ENCODE measurements around the gene DENND4C. TPM values are rescaled to one million over a fixed set of nuclear protein-coding genes. Genes with fewer than 3 reads are reported as not detected.

DENND4C gene
- total RNA-seq, 1 experiment from 2014 or later = 40.1 TPM

GRCh38 chr9:19281801-19282200 is 51.3 kb downstream of the DENND4C start:
- no peaks in the 10 kb centered on the region for H3K9me3 ChIP-seq
- BruUV-seq (replicated peaks) = no TSS peak
- H3K4me1 Mint-ChIP-seq (ENCODE audit: low read depth, unreplicated experiment) = peaks cover 7% of the 10 kb centered on the region
- no peak for DNase-seq
- no peak for TF ChIP-seq CTCF (IDR thresholded peaks at IDR 0.05; ENCODE audit: insufficient read depth in 1 of 2, low read depth in 1 of 2, low read length in 1 of 2, severe bottlenecking in 1 of 2, unreplicated experiment in 1 of 2)
- CTCF ChIA-PET = no interaction called here
- H3K9me3 Mint-ChIP-seq (ENCODE audit: unreplicated experiment) = no peaks in the 10 kb centered on the region
- intact Hi-C loops (cut with micrococcal nuclease; ENCODE audit: unreplicated experiment) = no loop called here
- no peaks in the 10 kb centered on the region for H3K27me3 Mint-ChIP-seq (ENCODE audit: insufficient read depth, unreplicated experiment)
- 0 out of 2 replicates have a peak, but pooled peaks cover 10% of the 10 kb centered on the region for H3K4me1 ChIP-seq
- H3K4me3 Mint-ChIP-seq (ENCODE audit: unreplicated experiment) = no peak overlapping the region
- H3K27ac Mint-ChIP-seq (ENCODE audit: unreplicated experiment) = no peak overlapping the region
- POLR2A ChIA-PET = no interaction called here
- H3K27me3 ChIP-seq (replicated peaks; ENCODE audit: control insufficient read depth, insufficient read depth, low read length) = no peaks in the 10 kb centered on the region
- no peaks in the 10 kb centered on the region for H3K36me3 ChIP-seq (ENCODE audit: control insufficient read depth, insufficient read depth, low read length)
- no peak overlapping the region for H3K4me3 ChIP-seq (ENCODE audit: low read depth, low read length)
- peaks cover 10% of the 10 kb centered on the region for H3K36me3 Mint-ChIP-seq (ENCODE audit: insufficient read depth, unreplicated experiment)

GRCh38 chr9:19283072-19283710 is 52.7 kb downstream of the DENND4C start:
- Mint-ChIP-seq H3K4me3 (ENCODE audit: unreplicated experiment) (no peak overlapping the region), H3K36me3 (ENCODE audit: insufficient read depth, unreplicated experiment) (peaks cover 17% of the 10 kb centered on the region), H3K27me3 (ENCODE audit: insufficient read depth, unreplicated experiment) (no peaks in the 10 kb centered on the region), H3K4me1 (ENCODE audit: low read depth, unreplicated experiment) (peaks cover 7% of the 10 kb centered on the region), H3K9me3 (ENCODE audit: unreplicated experiment) (no peaks in the 10 kb centered on the region), H3K27ac (ENCODE audit: unreplicated experiment) (no peak overlapping the region)
- Histone ChIP-seq H3K4me1 (0 out of 2 replicates have a peak, but pooled peaks cover 12% of the 10 kb centered on the region), H3K4me3 (ENCODE audit: low read depth, low read length) (no peak overlapping the region), H3K27me3 (replicated peaks; ENCODE audit: control insufficient read depth, insufficient read depth, low read length) (no peaks in the 10 kb centered on the region), H3K36me3 (ENCODE audit: control insufficient read depth, insufficient read depth, low read length) (no peaks in the 10 kb centered on the region), H3K9me3 (no peaks in the 10 kb centered on the region)
- intact Hi-C loops (cut with micrococcal nuclease; ENCODE audit: unreplicated experiment) = no loop called here
- BruUV-seq (replicated peaks) = no TSS peak
- POLR2A ChIA-PET = no interaction called here
- TF ChIP-seq CTCF (IDR thresholded peaks at IDR 0.05; ENCODE audit: insufficient read depth in 1 of 2, low read depth in 1 of 2, low read length in 1 of 2, severe bottlenecking in 1 of 2, unreplicated experiment in 1 of 2) = no peak
- CTCF ChIA-PET = no interaction called here
- no peak for DNase-seq

- Histone ChIP-seq H3K4me1 (0 out of 2 replicates have a peak, but pooled peaks cover 12% of the 10 kb centered on the region), H3K27me3 (replicated peaks; ENCODE audit: control insufficient read depth, insufficient read depth, low read length) (no peaks in the 10 kb centered on the region), H3K36me3 (ENCODE audit: control insufficient read depth, insufficient read depth, low read length) (no peaks in the 10 kb centered on the region), H3K9me3 (no peaks in the 10 kb centered on the region), H3K4me3 (ENCODE audit: low read depth, low read length) (no peak overlapping the region)
- peaks cover 17% of the 10 kb centered on the region for H3K36me3 Mint-ChIP-seq (ENCODE audit: insufficient read depth, unreplicated experiment)
- CTCF ChIA-PET = no interaction called here
- no TSS peak for BruUV-seq (replicated peaks)
- no peak for TF ChIP-seq CTCF (IDR thresholded peaks at IDR 0.05; ENCODE audit: insufficient read depth in 1 of 2, low read depth in 1 of 2, low read length in 1 of 2, severe bottlenecking in 1 of 2, unreplicated experiment in 1 of 2)
- no peaks in the 10 kb centered on the region for H3K27me3 Mint-ChIP-seq (ENCODE audit: insufficient read depth, unreplicated experiment)
- H3K9me3 Mint-ChIP-seq (ENCODE audit: unreplicated experiment) = no peaks in the 10 kb centered on the region
- POLR2A ChIA-PET = no interaction called here
- intact Hi-C loops (cut with micrococcal nuclease; ENCODE audit: unreplicated experiment) = no loop called here
- peaks cover 7% of the 10 kb centered on the region for H3K4me1 Mint-ChIP-seq (ENCODE audit: low read depth, unreplicated experiment)
- H3K4me3 Mint-ChIP-seq (ENCODE audit: unreplicated experiment) = no peak overlapping the region
- DNase-seq = no peak
- no peak overlapping the region for H3K27ac Mint-ChIP-seq (ENCODE audit: unreplicated experiment)
Observed at GRCh38 chr9:19284729-19285128, 54.2 kb downstream of the DENND4C start.

Measured in Caco-2 (cell line).